ENCODE results near the gene CPZ. TPM values are rescaled to one million over a fixed set of nuclear protein-coding genes. Genes with fewer than 3 reads are reported as not detected.

The CPZ gene
- total and polyA plus RNA-seq, 10 of the 15 experiments (the other 5 are each of a cell fraction or from before 2014, with no cell fraction given): not detected

- WGBS (ENCODE audit: insufficient coverage, insufficient replicate concordance, low lambda C conversion rate, missing lambda C conversion rate): 19% methylated on average over 23 of the region's 24 CpGs
- BruUV-seq (replicated peaks): no TSS peak
- no peak overlapping the region for H3K9ac ChIP-seq (ENCODE audit: control insufficient read depth, insufficient read depth, low read length)
- H3K36me3 ChIP-seq (ENCODE audit: control insufficient read depth in 2 of 2, insufficient read depth in 2 of 2, low read length in 1 of 2): no peaks in the 10 kb centered on the region
- no peaks in the 10 kb centered on the region for H4K20me1 ChIP-seq (ENCODE audit: control insufficient read depth, insufficient read depth)
- H3K9me3 ChIP-seq (replicated peaks; ENCODE audit: control insufficient read depth, insufficient read depth, low read length): no peaks in the 10 kb centered on the region
- no peak overlapping the region for H2AFZ ChIP-seq (ENCODE audit: control insufficient read depth, low read depth, low read length)
- SMC1A ChIA-PET (ENCODE audit: uncharacterized antibody, unreplicated experiment): no interaction called here
- H3K27ac ChIP-seq (ENCODE audit: control insufficient read depth, insufficient read depth): no peak overlapping the region
- H3K4me3 ChIP-seq: no peak overlapping the region
- no peaks in the 10 kb centered on the region for H3K4me1 ChIP-seq (ENCODE audit: control insufficient read depth, insufficient read depth, low read length)
- H3K27me3 ChIP-seq (replicated peaks in 1 of 2; ENCODE audit: control insufficient read depth in 2 of 2, insufficient read depth in 2 of 2, low read length in 1 of 2): peaks cover 2 to 7% of the 10 kb centered on the region in 2 experiments; a peak in 3 of 4 replicates
- no peak overlapping the region for H3K4me2 ChIP-seq (ENCODE audit: control insufficient read depth, insufficient read depth)
- DNase-seq (ENCODE audit: low read depth, low spot score) (no peak), ATAC-seq (no peak), FAIRE-seq (no peak)
- RAD21 ChIA-PET (ENCODE audit: unreplicated experiment): no interaction called here
- intact Hi-C loops (cut with micrococcal nuclease; ENCODE audit: unreplicated experiment) (loop anchor here (1.0 to 10.0 kb wide), 2 partner anchors 125 to 349 kb away; no protein-coding TSS in a partner anchor), in situ Hi-C loops (cut with MboI) (loop anchor here (10.0 kb wide), 1 partner anchor 329 kb away; the partner anchor contains the start of gene HTRA3)
- CTCF ChIA-PET: no interaction called here
- no peaks in the 10 kb centered on the region for H3K79me2 ChIP-seq (ENCODE audit: control insufficient read depth, insufficient read depth, low read length)
- POLR2A ChIA-PET: no interaction called here
- TF ChIP-seq, protein P1, sequence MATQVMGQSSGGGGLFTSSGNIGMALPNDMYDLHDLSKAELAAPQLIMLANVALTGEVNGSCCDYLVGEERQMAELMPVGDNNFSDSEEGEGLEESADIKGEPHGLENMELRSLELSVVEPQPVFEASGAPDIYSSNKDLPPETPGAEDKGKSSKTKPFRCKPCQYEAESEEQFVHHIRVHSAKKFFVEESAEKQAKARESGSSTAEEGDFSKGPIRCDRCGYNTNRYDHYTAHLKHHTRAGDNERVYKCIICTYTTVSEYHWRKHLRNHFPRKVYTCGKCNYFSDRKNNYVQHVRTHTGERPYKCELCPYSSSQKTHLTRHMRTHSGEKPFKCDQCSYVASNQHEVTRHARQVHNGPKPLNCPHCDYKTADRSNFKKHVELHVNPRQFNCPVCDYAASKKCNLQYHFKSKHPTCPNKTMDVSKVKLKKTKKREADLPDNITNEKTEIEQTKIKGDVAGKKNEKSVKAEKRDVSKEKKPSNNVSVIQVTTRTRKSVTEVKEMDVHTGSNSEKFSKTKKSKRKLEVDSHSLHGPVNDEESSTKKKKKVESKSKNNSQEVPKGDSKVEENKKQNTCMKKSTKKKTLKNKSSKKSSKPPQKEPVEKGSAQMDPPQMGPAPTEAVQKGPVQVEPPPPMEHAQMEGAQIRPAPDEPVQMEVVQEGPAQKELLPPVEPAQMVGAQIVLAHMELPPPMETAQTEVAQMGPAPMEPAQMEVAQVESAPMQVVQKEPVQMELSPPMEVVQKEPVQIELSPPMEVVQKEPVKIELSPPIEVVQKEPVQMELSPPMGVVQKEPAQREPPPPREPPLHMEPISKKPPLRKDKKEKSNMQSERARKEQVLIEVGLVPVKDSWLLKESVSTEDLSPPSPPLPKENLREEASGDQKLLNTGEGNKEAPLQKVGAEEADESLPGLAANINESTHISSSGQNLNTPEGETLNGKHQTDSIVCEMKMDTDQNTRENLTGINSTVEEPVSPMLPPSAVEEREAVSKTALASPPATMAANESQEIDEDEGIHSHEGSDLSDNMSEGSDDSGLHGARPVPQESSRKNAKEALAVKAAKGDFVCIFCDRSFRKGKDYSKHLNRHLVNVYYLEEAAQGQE (IDR thresholded peaks at IDR 0.05; ENCODE audit: low read depth, low read length): no peak
- TF ChIP-seq CUX1 (IDR thresholded peaks at IDR 0.05; ENCODE audit: insufficient replicate concordance, low read depth, low read length) (no peak), DPF2 (IDR thresholded peaks at IDR 0.05) (no peak), RAD51 (IDR thresholded peaks at IDR 0.05) (no peak), GABPA (IDR thresholded peaks at IDR 0.05; ENCODE audit: low read depth) (no peak), SP1 (IDR thresholded peaks at IDR 0.05; ENCODE audit: low read depth, low read length) (no peak), RELA (IDR thresholded peaks at IDR 0.05; ENCODE audit: borderline replicate concordance, partially characterized antibody) (no peak), TCF12 (IDR thresholded peaks at IDR 0.05; ENCODE audit: low read depth, low read length) (no peak), CEBPB (IDR thresholded peaks at IDR 0.05; ENCODE audit: borderline replicate concordance in 1 of 2, low read depth in 2 of 2, low read length in 2 of 2) (no peak), POLR2AphosphoS5 (IDR thresholded peaks at IDR 0.05; ENCODE audit: low read length) (no peak), PAX8 (IDR thresholded peaks at IDR 0.05) (no peak), PAX5 (IDR thresholded peaks at IDR 0.05; ENCODE audit: borderline replicate concordance, low read depth, low read length) (no peak), IKZF1 (conservative IDR thresholded peaks at IDR 0.05) (no peak), JUNB (IDR thresholded peaks at IDR 0.05) (no peak)
- TF ChIP-seq, protein P2, sequence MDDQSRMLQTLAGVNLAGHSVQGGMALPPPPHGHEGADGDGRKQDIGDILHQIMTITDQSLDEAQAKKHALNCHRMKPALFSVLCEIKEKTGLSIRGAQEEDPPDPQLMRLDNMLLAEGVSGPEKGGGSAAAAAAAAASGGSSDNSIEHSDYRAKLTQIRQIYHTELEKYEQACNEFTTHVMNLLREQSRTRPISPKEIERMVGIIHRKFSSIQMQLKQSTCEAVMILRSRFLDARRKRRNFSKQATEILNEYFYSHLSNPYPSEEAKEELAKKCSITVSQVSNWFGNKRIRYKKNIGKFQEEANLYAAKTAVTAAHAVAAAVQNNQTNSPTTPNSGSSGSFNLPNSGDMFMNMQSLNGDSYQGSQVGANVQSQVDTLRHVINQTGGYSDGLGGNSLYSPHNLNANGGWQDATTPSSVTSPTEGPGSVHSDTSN (IDR thresholded peaks at IDR 0.05; ENCODE audit: insufficient replicate concordance, low read depth, low read length): no peak
These were observed 915 bp downstream of the CPZ start for GRCh38 chr4:8593264-8594096.

Data from GM12878 (cell line).